ENCODE measurements around the gene CABYR.
A peak's percentile ranks its signal among the peaks of the same experiment; 100 is the strongest.
"Not testable (repeated sequence)": the region's sequence is repeated elsewhere in the genome, so short reads cannot be mapped to it uniquely, and the experiment has no call there.

The CABYR gene

GRCh38 chr18:24136967-24137373, 1.9 kb upstream of the CABYR start:
- Histone ChIP-seq H3K9me3 (ENCODE audit: control insufficient read depth, low read length) (no peaks in the 10 kb centered on the region), H3K36me3 (ENCODE audit: control insufficient read depth, insufficient read depth, low read length, severe bottlenecking) (peaks cover 37% of the 10 kb centered on the region)
- DNase-seq (ENCODE audit: low read depth) = peak; percentile 56

GRCh38 chr18:24138409-24138788, 463 bp upstream of the CABYR start:
- H3K4me3 ChIP-seq (ENCODE audit: low read length) = peak overlapping the region; percentile 83
- no peaks in the 10 kb centered on the region for H3K9me3 ChIP-seq (ENCODE audit: control insufficient read depth, low read length)
- no peak for DNase-seq (ENCODE audit: low read depth)
- H3K4me1 ChIP-seq (ENCODE audit: control insufficient read depth, insufficient read depth, low read length) = peaks cover 13% of the 10 kb centered on the region
- peaks cover 22% of the 10 kb centered on the region for H3K36me3 ChIP-seq (ENCODE audit: control insufficient read depth, insufficient read depth, low read length, severe bottlenecking)
- H3K27me3 ChIP-seq (replicated peaks; ENCODE audit: control insufficient read depth, insufficient read depth, low read length) = no peaks in the 10 kb centered on the region
- peak overlapping the region; percentile 81 for H3K9ac ChIP-seq (ENCODE audit: low read length)

More at GRCh38 chr18:24136967-24137373, 1.9 kb upstream of the CABYR start:
- Histone ChIP-seq H3K9ac (ENCODE audit: low read length) (no peak overlapping the region), H3K4me1 (ENCODE audit: control insufficient read depth, insufficient read depth, low read length) (peaks cover 13% of the 10 kb centered on the region), H3K4me3 (ENCODE audit: low read length) (no peak overlapping the region), H3K27me3 (replicated peaks; ENCODE audit: control insufficient read depth, insufficient read depth, low read length) (no peaks in the 10 kb centered on the region)

GRCh38 chr18:24140697-24141096, 1.8 kb downstream of the CABYR start:
- no peak for DNase-seq (ENCODE audit: low read depth)
- no peak overlapping the region for H3K4me3 ChIP-seq (ENCODE audit: low read length)
- H3K27me3 ChIP-seq (replicated peaks; ENCODE audit: control insufficient read depth, insufficient read depth, low read length) = no peaks in the 10 kb centered on the region
- peaks cover 13% of the 10 kb centered on the region for H3K4me1 ChIP-seq (ENCODE audit: control insufficient read depth, insufficient read depth, low read length)
- no peak overlapping the region for H3K9ac ChIP-seq (ENCODE audit: low read length)
- no peaks in the 10 kb centered on the region for H3K9me3 ChIP-seq (ENCODE audit: control insufficient read depth, low read length)
- peaks cover 11% of the 10 kb centered on the region for H3K36me3 ChIP-seq (ENCODE audit: control insufficient read depth, insufficient read depth, low read length, severe bottlenecking)

GRCh38 chr18:24142376-24142775, 3.5 kb downstream of the CABYR start:
- Histone ChIP-seq H3K9ac (ENCODE audit: low read length) (no peak overlapping the region), H3K27me3 (replicated peaks; ENCODE audit: control insufficient read depth, insufficient read depth, low read length) (no peaks in the 10 kb centered on the region), H3K36me3 (ENCODE audit: control insufficient read depth, insufficient read depth, low read length, severe bottlenecking) (peaks cover 17% of the 10 kb centered on the region), H3K9me3 (ENCODE audit: control insufficient read depth, low read length) (no peaks in the 10 kb centered on the region), H3K4me1 (ENCODE audit: control insufficient read depth, insufficient read depth, low read length) (peaks cover 13% of the 10 kb centered on the region), H3K4me3 (ENCODE audit: low read length) (no peak overlapping the region)
- no peak for DNase-seq (ENCODE audit: low read depth)

- H3K27me3 ChIP-seq (replicated peaks; ENCODE audit: control insufficient read depth, insufficient read depth, low read length); H3K9me3 ChIP-seq (ENCODE audit: control insufficient read depth, low read length); H3K4me3 ChIP-seq (ENCODE audit: low read length); H3K4me1 ChIP-seq (ENCODE audit: control insufficient read depth, insufficient read depth, low read length); DNase-seq (ENCODE audit: low read depth); H3K9ac ChIP-seq (ENCODE audit: low read length): not testable (repeated sequence)
- peaks cover 38% of the 10 kb centered on the region for H3K36me3 ChIP-seq (ENCODE audit: control insufficient read depth, insufficient read depth, low read length, severe bottlenecking)
Observed at GRCh38 chr18:24149591-24149990, 10.7 kb downstream of the CABYR start.

GRCh38 chr18:24153397-24153796, 14.5 kb downstream of the CABYR start:
- no peak overlapping the region for H3K9ac ChIP-seq (ENCODE audit: low read length)
- no peak for DNase-seq (ENCODE audit: low read depth)
- H3K9me3 ChIP-seq (ENCODE audit: control insufficient read depth, low read length) = no peaks in the 10 kb centered on the region
- H3K27me3 ChIP-seq (replicated peaks; ENCODE audit: control insufficient read depth, insufficient read depth, low read length) = no peaks in the 10 kb centered on the region
- H3K4me3 ChIP-seq (ENCODE audit: low read length) = no peak overlapping the region
- H3K36me3 ChIP-seq (ENCODE audit: control insufficient read depth, insufficient read depth, low read length, severe bottlenecking) = peaks cover 43% of the 10 kb centered on the region
- H3K4me1 ChIP-seq (ENCODE audit: control insufficient read depth, insufficient read depth, low read length) = no peaks in the 10 kb centered on the region

- peaks cover 80% of the 10 kb centered on the region for H3K36me3 ChIP-seq (ENCODE audit: control insufficient read depth, insufficient read depth, low read length, severe bottlenecking)
Observed at GRCh38 chr18:24157855-24158254, 19.0 kb downstream of the CABYR start.

GRCh38 chr18:24160086-24160485, 21.2 kb downstream of the CABYR start:
- no peaks in the 10 kb centered on the region for H3K4me1 ChIP-seq (ENCODE audit: control insufficient read depth, insufficient read depth, low read length)
- no peaks in the 10 kb centered on the region for H3K9me3 ChIP-seq (ENCODE audit: control insufficient read depth, low read length)
- DNase-seq (ENCODE audit: low read depth) = no peak
- H3K36me3 ChIP-seq (ENCODE audit: control insufficient read depth, insufficient read depth, low read length, severe bottlenecking) = peaks cover 93% of the 10 kb centered on the region
- H3K4me3 ChIP-seq (ENCODE audit: low read length) = no peak overlapping the region
- H3K9ac ChIP-seq (ENCODE audit: low read length) = no peak overlapping the region
- H3K27me3 ChIP-seq (replicated peaks; ENCODE audit: control insufficient read depth, insufficient read depth, low read length) = no peaks in the 10 kb centered on the region

More at GRCh38 chr18:24157855-24158254, 19.0 kb downstream of the CABYR start:
- Histone ChIP-seq H3K27me3 (replicated peaks; ENCODE audit: control insufficient read depth, insufficient read depth, low read length) (no peaks in the 10 kb centered on the region), H3K9me3 (ENCODE audit: control insufficient read depth, low read length) (no peaks in the 10 kb centered on the region), H3K4me3 (ENCODE audit: low read length) (no peak overlapping the region), H3K9ac (ENCODE audit: low read length) (no peak overlapping the region), H3K4me1 (ENCODE audit: control insufficient read depth, insufficient read depth, low read length) (no peaks in the 10 kb centered on the region)
- no peak for DNase-seq (ENCODE audit: low read depth)

GRCh38 chr18:24161304-24161703, 22.4 kb downstream of the CABYR start:
- Histone ChIP-seq H3K9ac (ENCODE audit: low read length) (no peak overlapping the region), H3K27me3 (replicated peaks; ENCODE audit: control insufficient read depth, insufficient read depth, low read length) (no peaks in the 10 kb centered on the region), H3K4me1 (ENCODE audit: control insufficient read depth, insufficient read depth, low read length) (no peaks in the 10 kb centered on the region), H3K36me3 (ENCODE audit: control insufficient read depth, insufficient read depth, low read length, severe bottlenecking) (peaks cover 93% of the 10 kb centered on the region), H3K9me3 (ENCODE audit: control insufficient read depth, low read length) (no peaks in the 10 kb centered on the region), H3K4me3 (ENCODE audit: low read length) (no peak overlapping the region)
- DNase-seq (ENCODE audit: low read depth) = no peak

- Histone ChIP-seq H3K4me1 (ENCODE audit: control insufficient read depth, insufficient read depth, low read length) (no peaks in the 10 kb centered on the region), H3K4me3 (ENCODE audit: low read length) (no peak overlapping the region), H3K9me3 (ENCODE audit: control insufficient read depth, low read length) (no peaks in the 10 kb centered on the region), H3K27me3 (replicated peaks; ENCODE audit: control insufficient read depth, insufficient read depth, low read length) (no peaks in the 10 kb centered on the region), H3K9ac (ENCODE audit: low read length) (no peak overlapping the region), H3K36me3 (ENCODE audit: control insufficient read depth, insufficient read depth, low read length, severe bottlenecking) (peaks cover 76% of the 10 kb centered on the region)
- DNase-seq (ENCODE audit: low read depth) = no peak
Observed at GRCh38 chr18:24168496-24168895, 29.6 kb downstream of the CABYR start.

- no peaks in the 10 kb centered on the region for H3K9me3 ChIP-seq (ENCODE audit: control insufficient read depth, low read length)
- no peak overlapping the region for H3K9ac ChIP-seq (ENCODE audit: low read length)
- no peak for DNase-seq (ENCODE audit: low read depth)
- H3K4me3 ChIP-seq (ENCODE audit: low read length) = no peak overlapping the region
- H3K4me1 ChIP-seq (ENCODE audit: control insufficient read depth, insufficient read depth, low read length) = no peaks in the 10 kb centered on the region
- peaks cover 66% of the 10 kb centered on the region for H3K36me3 ChIP-seq (ENCODE audit: control insufficient read depth, insufficient read depth, low read length, severe bottlenecking)
- H3K27me3 ChIP-seq (replicated peaks; ENCODE audit: control insufficient read depth, insufficient read depth, low read length) = no peaks in the 10 kb centered on the region
Observed at GRCh38 chr18:24170360-24170759, 31.5 kb downstream of the CABYR start.

- no peak for DNase-seq (ENCODE audit: low read depth)
- Histone ChIP-seq H3K4me3 (ENCODE audit: low read length) (no peak overlapping the region), H3K36me3 (ENCODE audit: control insufficient read depth, insufficient read depth, low read length, severe bottlenecking) (peaks cover 33% of the 10 kb centered on the region), H3K9ac (ENCODE audit: low read length) (no peak overlapping the region), H3K4me1 (ENCODE audit: control insufficient read depth, insufficient read depth, low read length) (peaks cover 7% of the 10 kb centered on the region), H3K9me3 (ENCODE audit: control insufficient read depth, low read length) (no peaks in the 10 kb centered on the region), H3K27me3 (replicated peaks; ENCODE audit: control insufficient read depth, insufficient read depth, low read length) (no peaks in the 10 kb centered on the region)
Observed at GRCh38 chr18:24173997-24174396, 35.1 kb downstream of the CABYR start.
